Kidney glomerular epithelial cell (primary cell): Measurements from ENCODE around the gene PNPLA4.

Source experiments
- DNase-seq: peaks from one replicate; lab custom pipeline; 2025; lab: John Stamatoyannopoulos, UW

Gene PNPLA4

DNA sequence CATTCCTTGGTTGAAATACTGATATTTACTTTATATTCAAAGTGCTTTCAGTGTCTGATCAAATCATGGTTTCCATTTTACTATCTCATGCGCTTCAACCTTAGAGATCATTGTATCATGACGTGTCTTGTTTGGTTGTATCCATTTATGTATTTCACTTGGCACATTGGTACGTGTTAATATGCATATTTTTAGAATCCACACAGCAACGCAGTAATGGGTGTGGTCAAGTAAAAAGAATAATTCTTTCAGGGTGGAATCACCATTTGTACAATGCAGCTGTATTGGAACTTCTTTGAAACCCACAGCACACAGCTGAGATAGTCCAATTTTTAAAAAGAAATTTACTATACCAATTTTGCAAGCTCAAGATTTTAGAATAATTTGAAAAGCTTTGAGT lies 55.2 kb downstream of the PNPLA4 start:
- DNase-seq, result no peak

GRCh38 chrX:7852166-7852565 lies 75.0 kb downstream of the PNPLA4 start:
- DNase-seq, result no peak
